Activated CD4-positive, alpha-beta T cell treated with anti-CD3 and anti-CD28 coated beads for 4 hours (primary cell): ENCODE measurements around the gene CRTC3.
A peak's percentile ranks its signal among the peaks of the same experiment; 100 is the strongest.
"Not testable (repeated sequence)": the region's sequence is repeated elsewhere in the genome, so short reads cannot be mapped to it uniquely, and the experiment has no call there.

Experiments used
- DNase-seq, 2 donors: peaks; one replicate each; pipeline ENCODE4 v3.0.0-alpha.2; 2020

CRTC3 gene

DNA sequence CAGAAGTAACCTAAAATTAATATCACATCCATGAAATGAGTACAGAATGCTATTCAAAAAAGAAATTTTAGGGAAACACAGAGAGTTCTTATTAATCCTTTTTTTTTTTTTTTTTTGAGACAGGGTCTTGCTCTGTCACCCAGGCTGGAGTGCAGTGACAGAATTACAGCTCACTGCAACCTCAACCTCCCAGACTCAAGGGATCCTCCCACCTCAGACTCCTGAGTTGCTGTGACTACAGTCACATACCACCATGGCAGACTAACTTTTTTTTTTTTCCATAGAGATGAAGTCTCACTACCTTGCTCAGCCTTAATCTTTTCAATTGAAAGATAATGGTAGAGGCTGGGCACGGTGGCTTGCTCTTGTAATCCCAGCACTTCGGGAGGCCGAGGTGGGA is 6.3 kb upstream of the CRTC3 start:
- no peak for DNase-seq

- not testable (repeated sequence) for DNase-seq
Observed at GRCh38 chr15:90524018-90524803, 5.5 kb upstream of the CRTC3 start.

DNA sequence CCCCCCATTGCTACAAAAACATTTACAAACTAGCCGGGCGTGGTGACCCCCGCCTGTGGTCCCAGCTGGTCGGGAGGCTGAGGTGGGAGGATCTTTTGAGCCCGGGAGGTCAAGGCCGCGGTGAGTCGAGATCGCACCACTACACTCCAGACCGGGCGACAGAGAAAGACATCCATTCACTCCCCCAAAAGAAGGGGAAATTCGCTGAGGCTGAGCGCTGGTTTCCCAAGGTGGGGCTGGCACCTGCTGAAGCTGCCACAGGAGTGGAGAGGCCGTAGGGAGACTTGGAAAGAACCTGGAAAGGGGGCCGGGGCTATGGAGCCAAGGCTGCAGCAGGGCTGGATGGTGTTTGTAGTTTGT is 732 bp upstream of the CRTC3 start:
- no peak for DNase-seq

GRCh38 chr15:90530250-90531051 is 728 bp downstream of the CRTC3 start:
- DNase-seq, result peak; percentile 39 to 40

GRCh38 chr15:90531147-90531546 is 1.4 kb downstream of the CRTC3 start:
- DNase-seq, result no peak

DNA sequence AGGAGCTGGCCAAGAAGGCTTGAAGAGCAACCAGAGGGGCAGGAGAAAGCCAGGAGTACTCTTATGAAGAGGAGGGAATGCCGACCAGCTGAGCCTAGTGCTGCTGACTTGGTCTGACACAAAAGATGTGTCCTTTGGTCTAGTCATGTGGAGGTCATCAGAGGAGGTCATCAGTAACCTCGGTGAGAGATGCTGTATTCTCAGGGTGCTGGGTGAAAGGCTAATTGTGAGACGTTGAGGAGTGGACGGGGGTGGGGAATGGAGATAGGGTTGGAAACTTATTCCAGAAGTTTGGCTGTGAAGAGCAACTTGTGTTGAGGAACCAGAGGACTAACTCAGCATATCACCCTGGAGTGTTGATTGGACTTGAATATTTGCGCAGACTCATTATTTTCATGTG is 5.5 kb downstream of the CRTC3 start:
- no peak for DNase-seq

GRCh38 chr15:90539789-90540188 is 10.1 kb downstream of the CRTC3 start:
- peak; percentile 13 to 25 for DNase-seq

GRCh38 chr15:90540768-90541167 is 11.0 kb downstream of the CRTC3 start:
- DNase-seq, result no peak

GRCh38 chr15:90545095-90545494 is 15.4 kb downstream of the CRTC3 start:
- peak in 1 of 2 donors; percentile 13 for DNase-seq

GRCh38 chr15:90547540-90547939 is 17.8 kb downstream of the CRTC3 start:
- DNase-seq, result no peak

- no peak for DNase-seq
Observed at GRCh38 chr15:90550919-90551318, 21.2 kb downstream of the CRTC3 start.

GRCh38 chr15:90552162-90552928 is 22.6 kb downstream of the CRTC3 start:
- no peak for DNase-seq

DNA sequence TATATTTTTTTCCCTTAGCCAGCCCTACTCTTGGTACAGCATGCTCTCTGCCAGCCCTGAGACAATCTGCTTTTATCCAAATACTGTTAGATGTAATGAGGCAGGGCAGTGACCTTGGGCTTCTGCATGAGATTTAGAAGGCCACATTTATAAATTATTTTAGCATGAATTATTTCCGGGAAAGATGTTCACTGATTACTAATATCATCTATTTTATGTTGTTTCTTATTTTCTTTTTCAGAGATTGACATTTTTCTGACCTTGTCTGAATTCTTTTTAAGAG is 23.1 kb downstream of the CRTC3 start:
- no peak for DNase-seq

DNA sequence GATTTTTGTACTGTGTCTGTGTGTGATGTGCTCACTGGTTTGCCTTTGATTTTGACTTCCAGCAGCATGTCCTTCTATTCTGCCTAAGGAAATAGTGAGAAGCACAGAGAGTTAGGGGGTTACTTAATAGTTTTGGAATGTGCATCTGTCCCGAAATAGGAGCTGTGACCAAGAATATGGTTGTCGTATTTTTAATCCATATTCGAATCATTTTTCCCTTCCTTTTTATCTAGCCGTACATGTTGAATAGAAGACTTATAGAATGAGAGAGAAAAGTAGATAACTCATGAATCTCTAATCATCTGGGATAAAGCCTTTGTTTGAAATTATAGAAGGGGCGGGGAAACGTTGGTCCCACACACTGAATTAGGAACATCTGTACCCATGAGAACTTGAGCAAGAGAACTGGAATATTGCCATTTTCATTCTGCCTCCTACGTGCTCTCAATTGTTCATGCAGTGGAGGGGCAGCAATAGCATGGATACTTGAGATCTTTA is 23.6 kb downstream of the CRTC3 start:
- no peak for DNase-seq

- DNase-seq, result peak; percentile 23 to 41
Observed at GRCh38 chr15:90557186-90558084, 27.7 kb downstream of the CRTC3 start.

DNA sequence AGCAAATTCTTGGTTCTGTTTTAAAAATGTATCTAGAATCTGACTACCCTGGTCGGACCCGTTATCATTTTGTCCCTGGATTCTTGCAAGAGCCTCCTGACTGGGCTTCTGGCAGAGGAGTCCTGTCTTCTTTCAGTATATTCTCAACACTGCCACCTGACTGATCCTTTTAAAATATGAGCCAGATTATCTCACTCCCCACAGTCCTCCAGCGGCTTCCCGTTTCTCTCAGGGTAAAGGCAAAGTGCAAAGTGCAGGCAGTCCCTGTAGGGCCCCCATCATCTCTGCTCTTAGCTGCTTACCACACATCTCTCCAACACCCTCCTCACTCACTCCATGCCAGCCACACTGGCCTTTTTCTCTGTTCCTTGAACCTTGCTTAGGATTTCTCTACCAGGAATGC is 28.4 kb downstream of the CRTC3 start:
- DNase-seq, result no peak

GRCh38 chr15:90559119-90559518 is 29.4 kb downstream of the CRTC3 start:
- DNase-seq, result no peak

DNA sequence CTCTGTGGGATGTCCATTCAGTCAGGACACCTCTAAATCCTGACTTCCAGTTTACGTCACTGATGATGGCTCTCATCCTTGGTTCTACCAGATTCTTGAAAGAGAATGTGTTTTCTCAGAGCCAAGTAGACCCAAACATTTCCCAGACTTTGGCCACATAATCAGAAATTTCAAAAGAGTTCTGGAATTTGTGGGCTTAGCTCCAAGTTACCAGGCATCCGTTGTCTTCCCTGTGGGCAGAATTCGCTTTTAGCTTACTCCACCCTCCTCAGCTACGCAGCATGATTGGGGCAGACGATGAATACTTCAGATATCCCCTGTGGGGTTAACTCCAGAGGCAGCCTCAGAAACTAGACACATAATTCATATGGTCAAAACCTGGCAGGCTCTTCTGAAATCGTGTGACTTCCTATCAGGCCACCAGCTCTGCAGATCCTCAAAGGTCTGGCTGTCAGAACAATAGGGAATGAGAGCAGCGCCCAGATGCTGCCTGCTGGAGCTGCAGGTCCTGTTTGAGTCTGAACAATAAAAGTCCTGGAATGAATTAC is 30.6 kb downstream of the CRTC3 start:
- no peak for DNase-seq

- peak; percentile 18 to 42 for DNase-seq
Observed at GRCh38 chr15:90561344-90562244, 31.9 kb downstream of the CRTC3 start.

DNA sequence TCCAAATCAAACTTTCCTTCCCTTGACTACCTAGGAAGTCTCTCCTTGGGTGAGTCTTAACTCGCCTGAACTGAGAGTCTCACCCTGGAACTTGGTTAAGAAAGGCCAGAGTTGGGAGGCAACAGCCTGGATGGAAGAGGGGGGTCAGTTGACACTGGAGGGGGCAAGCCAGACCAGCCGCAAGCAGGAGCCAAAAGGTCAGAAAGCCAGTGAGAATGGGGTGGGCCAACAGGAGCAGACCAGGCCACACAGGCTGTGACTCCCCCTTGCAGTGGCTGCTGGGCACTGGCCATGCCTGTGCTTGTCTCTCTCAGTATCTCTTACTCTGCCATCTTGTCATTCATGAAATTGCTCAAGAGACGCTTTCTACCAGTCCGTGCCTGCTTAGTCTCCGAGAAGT is 32.9 kb downstream of the CRTC3 start:
- no peak for DNase-seq

DNA sequence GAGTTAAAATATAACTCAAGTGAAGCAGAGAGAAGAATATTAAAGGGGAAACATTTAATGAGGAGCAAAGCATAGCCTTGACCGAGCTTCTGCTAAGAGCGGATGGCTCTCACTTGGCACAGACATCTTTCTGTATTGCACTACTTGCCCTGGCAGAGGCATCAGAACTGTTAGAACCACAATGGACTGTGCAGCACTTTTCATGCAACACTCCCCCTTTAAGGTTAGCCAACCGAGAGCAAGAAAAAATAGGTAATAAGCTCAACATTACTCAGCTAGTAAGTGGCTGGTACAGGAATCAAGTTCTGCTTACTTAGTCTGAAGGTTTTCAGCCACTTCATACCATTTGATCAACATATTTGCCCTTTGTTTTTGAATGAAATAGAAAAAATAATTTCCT is 33.7 kb downstream of the CRTC3 start:
- DNase-seq, result no peak
